ENCODE results near the gene WDR1. TPM values are rescaled to one million over a fixed set of nuclear protein-coding genes. Genes with fewer than 3 reads are reported as not detected.

The WDR1 gene
- total RNA-seq, 1 experiment from 2014 or later, result 367 TPM

- no peak for TF ChIP-seq CTCF (conservative IDR thresholded peaks at IDR 0.05)
- Mint-ChIP-seq H3K27me3 (ENCODE audit: low read depth) (no peaks in the 10 kb centered on the region; the same call in 1 of the 2 replicates), H3K36me3 (ENCODE audit: insufficient read depth in 1 of 3, low read depth in 3 of 3) (peaks cover 35 to 97% (median 97%) of the 10 kb centered on the region in 3 experiments; a peak in 6 of 7 replicates), H3K9me3 (no peaks in the 10 kb centered on the region), H3K4me1 (no peaks in the 10 kb centered on the region), H3K27ac (no peak overlapping the region), H3K4me3 (no peak overlapping the region)
- Histone ChIP-seq H3K23ac (ENCODE audit: insufficient read length, low read depth, low read length) (no peak overlapping the region), H4K5ac (ENCODE audit: insufficient read length, low read depth, low read length) (no peak overlapping the region), H4K8ac (replicated peaks; ENCODE audit: insufficient read length, low read depth, low read length) (no peak overlapping the region), H3T11ph (ENCODE audit: low read length) (no peak overlapping the region), H3K14ac (ENCODE audit: insufficient read depth, low read length) (no peak overlapping the region), H2BK12ac (ENCODE audit: insufficient read length, low read depth, low read length) (no peak overlapping the region), H2AK5ac (ENCODE audit: insufficient read length, low read length) (no peak overlapping the region), H2BK20ac (ENCODE audit: low read depth, low read length, poor library complexity, severe bottlenecking) (no peak overlapping the region), H2AFZ (ENCODE audit: low read length) (no peak overlapping the region), H3K4me2 (ENCODE audit: insufficient read depth, insufficient read length, low read length) (no peak overlapping the region), H3K23me2 (ENCODE audit: insufficient read length, low read depth, low read length, poor library complexity, severe bottlenecking) (peaks cover 3% of the 10 kb centered on the region), H3K27ac (ENCODE audit: insufficient read length, low read depth, low read length) (no peak overlapping the region), H3K18ac (ENCODE audit: insufficient read length, low read depth, low read length) (no peak overlapping the region), H3K79me2 (ENCODE audit: insufficient read depth, low read length) (no peaks in the 10 kb centered on the region), H4K20me1 (ENCODE audit: control insufficient read depth, insufficient read depth, insufficient read length) (no peaks in the 10 kb centered on the region), H3K79me1 (ENCODE audit: insufficient read depth, low read depth, low read length, poor library complexity, severe bottlenecking) (no peaks in the 10 kb centered on the region), H3K9ac (ENCODE audit: extremely low read depth, insufficient read length, low read length) (no peak overlapping the region), H3K4ac (ENCODE audit: low read depth, low read length) (no peak overlapping the region), H3K27me3 (ENCODE audit: insufficient read depth, low read length) (no peaks in the 10 kb centered on the region), H3K4me1 (ENCODE audit: insufficient read depth, low read length) (no peaks in the 10 kb centered on the region), H2BK120ac (ENCODE audit: low read depth, low read length, poor library complexity, severe bottlenecking) (no peak overlapping the region), H4K91ac (ENCODE audit: insufficient read length, low read depth, low read length) (no peak overlapping the region), H2BK15ac (ENCODE audit: low read depth, low read length) (no peak overlapping the region), H2BK5ac (ENCODE audit: insufficient read length, low read length) (no peak overlapping the region), H3K56ac (ENCODE audit: insufficient read length, low read depth, low read length) (no peak overlapping the region), H3K9me3 (ENCODE audit: control insufficient read depth, low read depth, low read length) (no peaks in the 10 kb centered on the region)
- no peak for DNase-seq
- no CpG with 5 or more reads among the region's 12 CpGs for WGBS (ENCODE audit: extremely low coverage, insufficient read length, low lambda C conversion rate)
Observed at GRCh38 chr4:10081218-10081606, 35.4 kb downstream of the WDR1 start.

Data from H9 (cell line).